ENCODE measurements around the gene TAAR1. TPM values are rescaled to one million over a fixed set of nuclear protein-coding genes. Genes with fewer than 3 reads are reported as not detected.

The TAAR1 gene
- total and polyA plus RNA-seq, 2 donors (not counting 1 experiment from before 2014, with no cell fraction given) = not detected

DNA sequence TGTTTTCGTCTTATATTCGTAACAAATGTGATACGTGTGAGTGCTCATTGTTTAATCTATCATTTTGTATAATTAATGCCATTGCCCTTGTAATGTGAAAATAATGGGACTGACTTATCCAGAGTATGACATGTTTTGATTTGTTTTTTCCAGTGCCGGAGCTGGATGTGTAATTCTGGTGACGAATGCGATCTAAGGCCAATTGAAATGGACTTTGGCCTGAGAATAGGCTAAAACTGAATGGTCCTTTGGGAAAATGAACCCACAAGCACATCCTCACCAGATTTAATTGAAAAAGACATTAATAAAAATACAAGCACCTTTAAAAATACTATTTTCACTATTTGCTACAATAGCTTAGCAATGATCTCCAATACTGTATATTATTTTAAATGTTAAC is 62.8 kb downstream of the TAAR1 start:
- Histone ChIP-seq H3K4me3 (replicated peaks in 1 of 4; ENCODE audit: control extremely low read depth in 1 of 4, insufficient read depth in 1 of 4, low read depth in 3 of 4, low read length in 4 of 4) (no peak overlapping the region), H4K20me1 (ENCODE audit: control insufficient read depth, extremely low read depth, insufficient read depth, low read length) (no peaks in the 10 kb centered on the region), H3K79me2 (ENCODE audit: control insufficient read depth, insufficient read depth, low read length) (no peaks in the 10 kb centered on the region), H3K36me3 (ENCODE audit: control insufficient read depth, insufficient read depth, low read length) (no peaks in the 10 kb centered on the region), H3K9me3 (ENCODE audit: control insufficient read depth, insufficient read depth, low read depth, low read length) (no peaks in the 10 kb centered on the region), H3K27ac (ENCODE audit: insufficient read depth, low read length) (no peak overlapping the region), H2AFZ (ENCODE audit: low read length) (no peak overlapping the region), H3K4me2 (ENCODE audit: extremely low read depth, insufficient read depth, low read length) (no peak overlapping the region), H3K4me1 (ENCODE audit: control insufficient read depth, extremely low read depth, insufficient read depth, low read length) (no peaks in the 10 kb centered on the region), H3K27me3 (ENCODE audit: control insufficient read depth, insufficient read depth, low read length) (peaks cover 9% of the 10 kb centered on the region), H3K9ac (ENCODE audit: insufficient read depth, low read length) (no peak overlapping the region)
- DNase-seq (ENCODE audit: low read depth in 2 of 2) = no peak
- no peak for TF ChIP-seq EZH2 (IDR thresholded peaks at IDR 0.05; ENCODE audit: low read length, missing control alignments)
- TF ChIP-seq, protein P1, sequence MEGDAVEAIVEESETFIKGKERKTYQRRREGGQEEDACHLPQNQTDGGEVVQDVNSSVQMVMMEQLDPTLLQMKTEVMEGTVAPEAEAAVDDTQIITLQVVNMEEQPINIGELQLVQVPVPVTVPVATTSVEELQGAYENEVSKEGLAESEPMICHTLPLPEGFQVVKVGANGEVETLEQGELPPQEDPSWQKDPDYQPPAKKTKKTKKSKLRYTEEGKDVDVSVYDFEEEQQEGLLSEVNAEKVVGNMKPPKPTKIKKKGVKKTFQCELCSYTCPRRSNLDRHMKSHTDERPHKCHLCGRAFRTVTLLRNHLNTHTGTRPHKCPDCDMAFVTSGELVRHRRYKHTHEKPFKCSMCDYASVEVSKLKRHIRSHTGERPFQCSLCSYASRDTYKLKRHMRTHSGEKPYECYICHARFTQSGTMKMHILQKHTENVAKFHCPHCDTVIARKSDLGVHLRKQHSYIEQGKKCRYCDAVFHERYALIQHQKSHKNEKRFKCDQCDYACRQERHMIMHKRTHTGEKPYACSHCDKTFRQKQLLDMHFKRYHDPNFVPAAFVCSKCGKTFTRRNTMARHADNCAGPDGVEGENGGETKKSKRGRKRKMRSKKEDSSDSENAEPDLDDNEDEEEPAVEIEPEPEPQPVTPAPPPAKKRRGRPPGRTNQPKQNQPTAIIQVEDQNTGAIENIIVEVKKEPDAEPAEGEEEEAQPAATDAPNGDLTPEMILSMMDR (conservative IDR thresholded peaks at IDR 0.05 in 1 of 2, IDR thresholded peaks at IDR 0.05 in 1 of 2; ENCODE audit: low read depth in 1 of 2, low read length in 2 of 2) = no peak

Other genes starting within 250 kb of the TAAR1 start
- 18.0 and 53.0 TPM in 2 replicates for gene STX7, start 146.1 kb downstream of the TAAR1 start, total RNA-seq
- gene STX7, start 146.1 kb downstream of the TAAR1 start, polyA plus RNA-seq = 31.5 and 52.1 TPM in 2 replicates
- not detected in 2 replicates for gene TAAR9, start 120.9 kb downstream of the TAAR1 start, total RNA-seq
- gene TAAR9, start 120.9 kb downstream of the TAAR1 start, polyA plus RNA-seq = not detected in 2 replicates
- gene TAAR8, start 106.5 kb downstream of the TAAR1 start, total RNA-seq = not detected in 2 replicates
- not detected in 2 replicates for gene TAAR8, start 106.5 kb downstream of the TAAR1 start, polyA plus RNA-seq
- not detected in 2 replicates for gene TAAR6, start 88.9 kb downstream of the TAAR1 start, total RNA-seq
- not detected in 2 replicates for gene TAAR6, start 88.9 kb downstream of the TAAR1 start, polyA plus RNA-seq
- not detected in 2 replicates for gene TAAR5, start 69.4 kb downstream of the TAAR1 start, total RNA-seq
- gene TAAR5, start 69.4 kb downstream of the TAAR1 start, polyA plus RNA-seq = not detected in 2 replicates
- gene TAAR2, start 34.9 kb downstream of the TAAR1 start, total RNA-seq = not detected in 2 replicates
- gene TAAR2, start 34.9 kb downstream of the TAAR1 start, polyA plus RNA-seq = not detected in 2 replicates
- not detected in 2 replicates for gene VNN1, start 54.9 kb upstream of the TAAR1 start, total RNA-seq
- not detected in 2 replicates for gene VNN1, start 54.9 kb upstream of the TAAR1 start, polyA plus RNA-seq
- gene VNN2, start 98.7 kb upstream of the TAAR1 start, total RNA-seq = under 0.01 and 0.33 TPM in 2 replicates
- 0.06 and 0.42 TPM in 2 replicates for gene VNN2, start 98.7 kb upstream of the TAAR1 start, polyA plus RNA-seq
- gene SLC18B1, start 139.5 kb upstream of the TAAR1 start, total RNA-seq = 7.2 and 8.1 TPM in 2 replicates
- 4.9 and 5.9 TPM in 2 replicates for gene SLC18B1, start 139.5 kb upstream of the TAAR1 start, polyA plus RNA-seq
- 1,467 and 1,811 TPM in 2 replicates for gene RPS12, start 155.4 kb upstream of the TAAR1 start, total RNA-seq
- gene RPS12, start 155.4 kb upstream of the TAAR1 start, polyA plus RNA-seq = 3,327 and 3,609 TPM in 2 replicates

Data from fibroblast of lung (primary cell).